Measurements from ENCODE around the gene IGSF23.
A peak's percentile ranks its signal among the peaks of the same experiment; 100 is the strongest.

Gene IGSF23

GRCh38 chr19:44643605-44644401 is 30.4 kb downstream of the IGSF23 start, which contains the start of gene PVR:
Gene PVR, plus strand, starts transcription at chr19:44643910. Its CDS starts 187 bp downstream, at chr19:44644097.
- no peak for DNase-seq

GRCh38 chr19:44644402-44645016 is 31.1 kb downstream of the IGSF23 start:
- DNase-seq, result no peak

GRCh38 chr19:44645407-44646048 is 32.2 kb downstream of the IGSF23 start:
- DNase-seq, result no peak

GRCh38 chr19:44646049-44646416 is 32.7 kb downstream of the IGSF23 start:
- DNase-seq, result no peak

GRCh38 chr19:44647144-44647543 is 33.8 kb downstream of the IGSF23 start:
- DNase-seq, result no peak

GRCh38 chr19:44648631-44649251 is 35.4 kb downstream of the IGSF23 start:
- DNase-seq, result no peak

- DNase-seq, result no peak
Observed at GRCh38 chr19:44649578-44650145, 36.3 kb downstream of the IGSF23 start.

- no peak for DNase-seq
Observed at GRCh38 chr19:44653343-44653742, 40.0 kb downstream of the IGSF23 start.

GRCh38 chr19:44653977-44654774 is 40.8 kb downstream of the IGSF23 start:
- DNase-seq, result peak; percentile 41

DNA sequence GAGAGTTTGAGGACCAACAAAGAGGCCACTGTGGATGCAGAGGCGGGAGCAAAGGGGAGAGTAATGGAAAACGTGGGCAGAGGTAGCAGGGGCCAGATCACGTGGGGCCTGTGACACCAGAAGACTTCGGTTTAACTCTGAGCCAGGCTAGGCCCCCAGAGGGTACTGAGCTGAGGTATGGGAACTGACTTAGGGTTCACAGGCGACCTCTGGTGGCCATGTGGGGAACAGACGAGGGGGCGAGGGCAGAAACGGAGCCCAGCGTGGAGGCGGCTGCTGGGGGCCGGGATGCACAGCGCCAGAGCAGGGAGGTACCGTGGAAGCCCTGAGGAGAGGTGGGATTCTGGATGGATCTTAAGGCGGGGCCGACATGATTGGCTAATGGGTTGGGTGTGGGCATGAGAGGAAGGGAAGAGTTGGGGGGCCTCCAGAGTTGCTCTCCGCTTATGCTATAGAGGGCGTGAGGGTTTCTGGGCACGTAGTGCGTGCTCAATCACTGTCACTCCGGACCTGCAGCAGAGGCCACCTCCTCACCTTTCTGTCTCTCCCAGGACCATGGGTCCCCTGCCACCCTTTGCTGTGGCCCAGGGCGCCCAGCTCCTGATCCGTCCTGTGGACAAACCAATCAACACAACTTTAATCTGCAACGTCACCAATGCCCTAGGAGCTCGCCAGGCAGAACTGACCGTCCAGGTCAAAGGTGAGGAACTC is 44.0 kb downstream of the IGSF23 start:
- DNase-seq, result peak; percentile 49

DNA sequence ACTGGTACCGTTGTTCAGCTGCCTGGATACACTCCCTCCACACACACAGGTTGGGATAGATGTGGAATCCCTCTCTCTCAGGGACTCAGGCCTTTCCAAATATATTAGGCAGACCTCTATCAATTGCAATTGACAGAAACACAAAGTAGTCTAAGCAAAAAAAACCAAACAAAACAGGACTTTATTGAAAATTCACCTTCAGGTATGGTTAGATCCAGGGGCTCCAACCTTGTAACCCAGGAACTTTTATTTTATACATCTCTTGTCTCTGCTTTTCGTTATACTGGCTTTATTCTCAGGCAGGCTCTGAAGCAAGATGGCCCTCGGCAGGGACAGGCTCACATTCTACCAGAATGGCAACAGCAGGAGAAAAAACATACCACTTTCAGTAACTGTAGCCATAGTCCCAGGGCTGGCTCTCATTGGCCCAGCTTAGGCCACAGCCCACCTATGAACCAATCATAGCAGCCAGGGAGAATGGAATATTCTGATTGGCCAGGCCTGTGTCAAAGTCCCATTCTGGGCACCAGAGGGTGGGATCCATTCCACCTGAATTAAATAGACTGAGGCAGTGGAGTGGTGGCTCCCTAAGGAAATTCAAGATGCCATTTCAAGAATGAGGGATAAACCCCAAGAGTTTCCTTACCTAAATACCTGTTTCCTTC is 44.8 kb downstream of the IGSF23 start:
- no peak for DNase-seq

DNA sequence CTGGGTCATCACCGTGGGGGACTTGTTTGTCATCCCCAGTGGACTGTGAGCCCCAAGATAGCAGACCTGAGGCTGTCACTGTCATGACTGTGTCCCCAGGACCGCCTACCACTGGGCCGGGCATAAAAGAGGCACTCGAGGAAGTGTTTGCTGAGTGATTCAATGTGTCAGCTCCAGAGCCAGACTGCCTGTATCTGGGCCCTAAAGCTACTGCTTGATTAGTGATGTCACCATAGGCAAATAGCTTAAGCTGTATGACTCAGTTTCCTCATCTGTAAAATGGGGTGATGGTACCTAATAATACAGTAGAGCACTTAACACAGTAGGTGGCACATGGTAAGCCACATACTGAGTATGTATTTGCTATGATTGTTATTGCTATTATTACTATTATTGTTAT is 46.7 kb downstream of the IGSF23 start:
- no peak for DNase-seq

- DNase-seq, result no peak
Observed at GRCh38 chr19:44661205-44661604, 47.8 kb downstream of the IGSF23 start.

DNA sequence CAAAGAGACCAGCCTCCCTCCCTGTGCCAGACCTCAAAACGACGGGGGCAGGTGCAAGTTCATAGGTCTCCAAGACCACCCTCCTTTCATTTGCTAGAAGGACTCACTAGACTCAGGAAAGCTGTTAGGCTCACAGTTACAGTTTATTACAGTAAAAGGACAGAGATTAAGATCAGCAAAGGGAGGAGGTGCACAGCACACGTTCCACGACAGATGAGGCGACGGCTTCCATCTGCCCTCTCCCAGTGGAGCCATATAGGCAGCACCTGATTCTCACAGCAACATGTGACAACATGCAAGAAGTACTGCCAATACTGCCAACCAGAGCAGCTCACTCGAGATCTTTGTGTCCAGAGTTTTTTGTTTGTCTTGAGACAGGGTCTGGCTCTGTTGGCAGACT is 48.5 kb downstream of the IGSF23 start:
- DNase-seq, result no peak

DNA sequence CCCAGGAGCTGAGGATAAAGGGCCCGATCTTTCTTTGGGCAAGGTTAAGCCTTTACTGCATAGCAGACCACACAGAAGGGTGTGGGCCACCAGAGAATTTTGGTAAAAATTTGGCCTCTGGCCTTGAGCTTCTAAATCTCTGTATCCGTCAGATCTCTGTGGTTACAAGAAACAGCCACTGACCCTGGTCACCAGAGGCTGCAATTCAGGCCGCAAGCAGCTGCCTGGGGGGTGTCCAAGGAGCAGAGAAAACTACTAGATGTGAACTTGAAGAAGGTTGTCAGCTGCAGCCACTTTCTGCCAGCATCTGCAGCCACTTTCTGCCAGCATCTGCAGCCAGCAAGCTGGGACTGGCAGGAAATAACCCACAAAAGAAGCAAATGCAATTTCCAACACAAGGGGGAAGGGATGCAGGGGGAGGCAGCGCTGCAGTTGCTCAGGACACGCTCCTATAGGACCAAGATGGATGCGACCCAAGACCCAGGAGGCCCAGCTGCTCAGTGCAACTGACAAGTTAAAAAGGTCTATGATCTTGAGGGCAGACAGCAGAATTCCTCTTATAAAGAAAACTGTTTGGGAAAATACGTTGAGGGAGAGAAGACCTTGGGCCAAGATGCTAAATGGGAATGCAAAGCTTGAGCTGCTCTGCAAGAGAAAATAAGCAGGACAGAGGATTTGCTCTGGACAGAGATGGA is 49.5 kb downstream of the IGSF23 start:
- no peak for DNase-seq

DNA sequence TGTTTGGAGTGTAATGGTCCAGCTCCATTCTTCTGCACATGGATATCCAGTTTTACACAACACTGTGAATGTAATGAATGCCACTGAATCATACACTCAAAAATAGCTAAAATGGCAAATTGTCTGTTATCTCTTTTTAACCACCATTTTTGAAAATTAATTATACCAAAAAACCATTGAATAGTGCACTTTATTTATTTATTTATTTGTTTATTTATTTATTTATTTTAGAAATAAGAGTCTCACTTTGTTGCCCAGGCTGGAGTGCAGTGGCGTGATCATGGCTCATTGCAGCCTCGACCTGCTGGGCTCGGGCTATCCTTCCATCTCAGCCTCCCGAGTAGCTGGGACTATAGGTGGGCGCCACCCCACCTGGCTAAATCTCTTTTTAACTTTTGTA is 50.6 kb downstream of the IGSF23 start:
- DNase-seq, result no peak

DNA sequence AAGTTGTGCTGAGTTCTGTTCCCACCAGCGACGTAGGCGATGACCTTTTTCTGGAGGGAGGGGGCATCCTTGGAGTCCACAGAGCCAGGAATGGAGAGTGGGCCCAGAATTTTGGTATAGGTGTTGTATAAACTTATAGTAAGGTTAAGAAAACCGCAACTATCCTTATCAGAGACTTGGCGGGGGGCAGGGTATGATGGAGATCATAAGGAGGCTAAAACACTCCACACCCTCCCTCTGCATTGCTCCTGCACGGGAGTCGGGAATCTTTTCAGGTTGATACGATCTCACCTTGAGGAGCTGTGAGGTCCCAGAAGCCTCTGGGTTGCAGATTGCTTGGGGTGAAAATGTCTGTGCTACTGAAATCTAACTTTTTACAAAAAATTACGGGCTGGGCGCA is 51.6 kb downstream of the IGSF23 start:
- no peak for DNase-seq

DNA sequence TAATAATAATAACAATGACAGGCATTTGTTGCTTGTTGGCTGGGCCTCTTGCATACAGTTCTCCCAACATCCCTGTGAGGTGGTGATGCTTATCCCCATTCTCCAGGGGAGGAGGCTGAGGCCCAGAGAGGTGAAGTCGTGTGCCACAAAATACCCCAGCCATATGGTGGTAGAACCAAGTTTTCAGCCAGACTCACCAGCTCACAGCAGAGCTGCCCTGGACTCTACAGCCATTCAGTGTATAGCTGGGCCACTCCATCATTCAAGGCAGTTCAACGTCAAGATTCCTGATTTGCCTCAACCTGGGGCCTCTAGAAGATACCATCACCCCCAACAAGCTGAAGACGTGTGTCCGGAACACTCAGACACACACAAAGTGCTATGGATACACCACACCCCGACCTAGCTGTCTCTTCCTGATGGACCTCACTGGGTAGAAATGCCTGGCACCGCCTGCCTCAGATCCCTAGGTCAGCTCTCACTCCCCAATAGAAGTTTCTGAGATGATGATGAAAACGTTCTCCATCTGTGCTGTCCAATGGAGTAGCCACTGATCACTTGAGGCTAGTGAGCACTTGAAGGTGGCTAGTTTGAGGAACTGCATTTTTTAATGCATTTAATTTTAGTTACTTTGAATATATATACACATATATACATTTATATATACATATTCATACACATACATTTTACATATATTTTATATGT is 53.6 kb downstream of the IGSF23 start:
- DNase-seq, result no peak

- DNase-seq, result no peak
Observed at GRCh38 chr19:44668985-44669764, 55.8 kb downstream of the IGSF23 start.

Measured in effector CD8-positive, alpha-beta T cell (primary cell).